Breast epithelium (tissue), 4 donors: ENCODE results near the gene HMGCR. TPM values are rescaled to one million over a fixed set of nuclear protein-coding genes. Genes with fewer than 3 reads are reported as not detected.

Experiments used
- DNase-seq, 2 donors: peaks; one replicate each; pipeline ENCODE4 v3.0.0-alpha.2; 2019; ENCODE audit warnings: low spot score in 2 of 2
- H3K27ac ChIP-seq, 2 donors: fragments of 200-600 bp; sonication (generic) in 1 of 2; one replicate each; pipeline ENCODE4 v1.5.1; 2016 to 2019; ENCODE audit warnings: mild to moderate bottlenecking in 1 of 2
- H3K27me3 ChIP-seq, 2 donors: fragments of 200-600 bp; sonication (generic) in 1 of 2; one replicate each; pipeline versions ENCODE4 v1.5.1 to v1.6.0; 2017 to 2019; ENCODE audit warnings: control low read depth in 1 of 2, mild to moderate bottlenecking in 1 of 2
- H3K36me3 ChIP-seq: fragments of 200-600 bp; one replicate; pipeline ENCODE4 v1.5.1; 2019
- H3K4me1 ChIP-seq, 2 donors: fragments of 200-600 bp; sonication (generic); one replicate each; pipeline ENCODE4 v1.5.1; 2016 to 2019; ENCODE audit warnings: control low read depth in 1 of 2
- H3K4me3 ChIP-seq, 3 donors: fragments of 200-600 bp; sonication (generic); 1 replicate in 2 of 3; 2 replicates in 1 of 3; pipeline ENCODE4 v1.5.1; 2016 to 2019; ENCODE audit warnings: mild to moderate bottlenecking in 3 of 3, moderate library complexity in 2 of 3
- H3K9me3 ChIP-seq, 2 donors: fragments of 200-600 bp; sonication (generic) in 1 of 2; one replicate each; pipeline ENCODE4 v1.5.1; 2016 to 2019; ENCODE audit warnings: control low read depth in 1 of 2
- CTCF ChIP-seq, 3 donors: fragments of 450-650 bp; IDR thresholded peaks; one replicate each; pipeline ENCODE4 v1.5.1; 2016 to 2017; ENCODE audit warnings: antibody characterized with exemption in 3 of 3, mild to moderate bottlenecking in 3 of 3, moderate library complexity in 3 of 3
- POLR2A ChIP-seq: fragments of 450-650 bp; IDR thresholded peaks from one replicate; pipeline ENCODE4 v1.6.1; 2016; ENCODE audit warnings: antibody characterized with exemption, mild to moderate bottlenecking, moderate library complexity
- POLR2AphosphoS5 ChIP-seq, 3 donors: sonication (generic); formaldehyde crosslinking; IDR thresholded peaks; one replicate each; pipeline ENCODE4 v1.6.1; 2017; ENCODE audit warnings: antibody characterized with exemption in 3 of 3
- intact Hi-C: fragments of 100-400 bp; cut with DNase I; formaldehyde crosslinking; loops from one replicate; pipeline ENCODE4 v1.15.1; 2023; ENCODE audit warnings: low total_unique reads
- total RNA-seq, 3 donors: library from RNA; depleted of rRNA; stranded (reverse); fragments of >200 nt; gene quantifications; one replicate each; pipeline ENCODE4 v1.1.0, GENCODE V29; 2016

The HMGCR gene
- total RNA-seq, 3 donors from 2014 or later: 12.8 to 34.0 (median 16.5) TPM

DNA sequence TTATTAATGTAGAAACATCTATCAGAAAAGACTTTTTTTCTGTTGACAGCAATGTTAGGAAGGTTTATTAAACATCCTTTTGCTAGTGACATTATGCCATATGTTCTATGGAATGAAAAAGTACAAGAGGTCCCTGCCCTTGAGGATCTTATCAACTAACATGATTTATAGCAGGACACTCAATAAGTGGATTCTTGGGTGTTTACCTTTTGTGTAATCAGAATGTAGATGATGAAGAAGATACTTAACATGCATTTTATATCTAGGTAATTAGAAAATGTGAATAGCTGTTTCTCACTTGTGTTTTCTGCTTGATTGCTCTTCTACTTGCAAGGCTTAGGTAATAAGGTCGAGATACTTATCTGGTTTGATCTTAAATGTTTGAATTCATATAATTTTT, 4.9 kb downstream of the HMGCR start:
- no peaks in the 10 kb centered on the region for H3K9me3 ChIP-seq
- peaks cover 0 to 6% of the 10 kb centered on the region in 2 donors for H3K4me1 ChIP-seq
- no peaks in the 10 kb centered on the region for H3K27me3 ChIP-seq
- TF ChIP-seq CTCF (IDR thresholded peaks at IDR 0.05) (no peak), POLR2A (no peak), POLR2AphosphoS5 (IDR thresholded peaks at IDR 0.05) (no peak)
- no peak for DNase-seq
- H3K4me3 ChIP-seq: no peak overlapping the region
- H3K27ac ChIP-seq: no peak overlapping the region
- no peaks in the 10 kb centered on the region for H3K36me3 ChIP-seq
- intact Hi-C loops: no loop called here

DNA sequence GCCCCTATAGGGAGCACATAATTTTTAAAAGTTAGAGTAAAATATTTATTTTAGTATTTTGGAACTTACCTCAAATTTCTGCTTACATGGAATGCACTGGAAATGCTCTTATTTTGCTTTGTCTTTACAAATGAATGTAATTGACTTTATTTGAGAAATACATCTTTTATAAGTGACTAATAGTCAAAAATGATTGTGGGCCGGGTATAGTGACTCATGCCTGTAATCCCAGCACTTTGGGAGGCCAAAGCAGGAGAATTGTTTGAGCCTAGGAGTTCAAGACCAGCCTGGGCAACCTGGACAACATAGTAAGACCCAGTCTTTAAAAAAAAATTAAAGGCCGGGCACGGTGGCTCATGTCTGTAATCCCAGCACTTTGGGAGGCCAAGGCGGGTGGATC, 5.8 kb downstream of the HMGCR start:
- Histone ChIP-seq H3K9me3 (no peaks in the 10 kb centered on the region), H3K36me3 (no peaks in the 10 kb centered on the region), H3K27me3 (no peaks in the 10 kb centered on the region), H3K27ac (no peak overlapping the region), H3K4me3 (no peak overlapping the region), H3K4me1 (peaks cover 0 to 5% of the 10 kb centered on the region in 2 donors)
- TF ChIP-seq POLR2AphosphoS5 (IDR thresholded peaks at IDR 0.05): no peak
- TF ChIP-seq CTCF (IDR thresholded peaks at IDR 0.05): no peak
- no peak for TF ChIP-seq POLR2A
- no peak for DNase-seq
- intact Hi-C loops: no loop called here

DNA sequence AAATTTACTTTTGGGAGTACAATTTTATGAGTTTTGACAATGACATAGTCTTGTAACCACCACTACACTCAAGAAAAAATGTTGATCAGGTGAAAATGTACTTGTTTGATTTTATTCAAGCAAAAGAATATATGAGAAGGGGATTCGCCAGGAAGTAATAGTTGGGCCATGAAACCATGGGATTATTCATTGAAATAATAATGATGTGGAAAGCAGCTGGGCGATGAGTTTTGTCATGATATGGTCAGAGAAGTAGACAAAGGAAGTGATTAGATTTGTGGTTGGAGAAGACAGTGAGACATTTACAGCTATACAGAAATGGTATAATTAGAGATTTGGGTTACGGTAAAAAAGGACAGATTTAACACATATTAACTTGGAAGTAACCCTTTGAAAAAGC, 11.2 kb downstream of the HMGCR start:
- Histone ChIP-seq H3K36me3 (no peaks in the 10 kb centered on the region), H3K4me1 (no peaks in the 10 kb centered on the region)
- intact Hi-C loops: no loop called here

DNA sequence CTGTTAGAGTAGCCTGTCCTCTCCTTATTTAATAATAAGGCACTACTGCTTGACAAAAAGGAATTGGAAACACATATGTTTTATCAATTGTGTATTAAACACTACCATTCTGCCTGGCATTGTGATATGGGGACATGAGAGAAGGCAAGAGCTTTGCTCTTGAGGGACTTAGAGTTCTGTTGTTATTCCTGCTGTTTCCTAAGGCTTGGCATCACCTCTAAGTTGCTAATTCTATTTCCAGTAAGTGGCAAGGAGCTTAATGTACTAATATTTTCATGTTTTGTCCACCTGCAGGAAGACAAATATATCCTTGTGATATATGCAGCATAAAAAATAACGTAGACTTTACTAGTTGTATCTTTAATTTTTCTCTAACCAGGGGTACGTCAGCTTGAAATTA, 12.6 kb downstream of the HMGCR start:
- intact Hi-C loops: no loop called here
- DNase-seq: no peak
- Histone ChIP-seq H3K9me3 (no peaks in the 10 kb centered on the region), H3K27me3 (no peaks in the 10 kb centered on the region), H3K27ac (no peak overlapping the region), H3K4me1 (no peaks in the 10 kb centered on the region), H3K36me3 (no peaks in the 10 kb centered on the region), H3K4me3 (no peak overlapping the region)
- no peak for TF ChIP-seq CTCF (IDR thresholded peaks at IDR 0.05)
- TF ChIP-seq POLR2AphosphoS5 (IDR thresholded peaks at IDR 0.05): no peak
- TF ChIP-seq POLR2A: no peak

More for the DNA sequence above, 11.2 kb downstream of the HMGCR start:
- H3K27ac ChIP-seq: no peak overlapping the region
- no peak overlapping the region for H3K4me3 ChIP-seq
- H3K27me3 ChIP-seq: no peaks in the 10 kb centered on the region
- H3K9me3 ChIP-seq: no peaks in the 10 kb centered on the region
- TF ChIP-seq POLR2AphosphoS5 (IDR thresholded peaks at IDR 0.05) (no peak), CTCF (IDR thresholded peaks at IDR 0.05) (no peak), POLR2A (no peak)
- no peak for DNase-seq

DNA sequence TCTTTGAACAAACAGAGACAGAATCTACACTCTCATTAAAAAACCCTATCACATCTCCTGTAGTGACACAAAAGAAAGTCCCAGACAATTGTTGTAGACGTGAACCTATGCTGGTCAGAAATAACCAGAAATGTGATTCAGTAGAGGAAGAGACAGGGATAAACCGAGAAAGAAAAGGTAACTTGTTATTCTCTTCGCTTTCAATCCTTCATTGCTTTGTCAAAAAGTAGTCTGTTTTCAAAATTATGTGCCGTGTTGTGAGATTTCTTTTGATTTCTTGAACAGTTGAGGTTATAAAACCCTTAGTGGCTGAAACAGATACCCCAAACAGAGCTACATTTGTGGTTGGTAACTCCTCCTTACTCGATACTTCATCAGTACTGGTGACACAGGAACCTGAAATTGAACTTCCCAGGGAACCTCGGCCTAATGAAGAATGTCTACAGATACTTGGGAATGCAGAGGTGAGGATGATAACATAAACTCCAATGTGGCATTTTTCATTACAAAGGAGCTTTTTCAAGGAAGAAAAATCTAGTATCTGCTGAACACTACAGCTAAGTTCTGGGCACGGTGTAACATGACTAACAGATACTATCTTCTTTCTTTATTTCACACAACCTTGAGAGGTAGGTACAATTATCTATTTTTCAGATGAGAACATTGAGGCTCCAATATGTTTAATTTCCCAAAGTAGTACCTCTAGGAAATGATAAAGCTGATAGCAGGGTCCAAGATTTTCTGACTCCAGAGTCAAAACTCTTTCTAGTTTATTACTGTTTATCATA, 14.3 kb downstream of the HMGCR start:
- H3K4me1 ChIP-seq: no peaks in the 10 kb centered on the region
- H3K9me3 ChIP-seq: no peaks in the 10 kb centered on the region
- no peaks in the 10 kb centered on the region for H3K27me3 ChIP-seq
- no peak for TF ChIP-seq POLR2A
- no peak for TF ChIP-seq POLR2AphosphoS5 (IDR thresholded peaks at IDR 0.05)
- TF ChIP-seq CTCF (IDR thresholded peaks at IDR 0.05): no peak
- H3K4me3 ChIP-seq: no peak overlapping the region
- no peaks in the 10 kb centered on the region for H3K36me3 ChIP-seq
- intact Hi-C loops: no loop called here
- DNase-seq: no peak
- no peak overlapping the region for H3K27ac ChIP-seq
